NCI-H82 (cell line): ENCODE data around the gene ARHGAP10.

Experiments
- DNase-seq: peaks from one replicate; lab custom pipeline; 2025; lab: John Stamatoyannopoulos, UW

Gene ARHGAP10

DNA sequence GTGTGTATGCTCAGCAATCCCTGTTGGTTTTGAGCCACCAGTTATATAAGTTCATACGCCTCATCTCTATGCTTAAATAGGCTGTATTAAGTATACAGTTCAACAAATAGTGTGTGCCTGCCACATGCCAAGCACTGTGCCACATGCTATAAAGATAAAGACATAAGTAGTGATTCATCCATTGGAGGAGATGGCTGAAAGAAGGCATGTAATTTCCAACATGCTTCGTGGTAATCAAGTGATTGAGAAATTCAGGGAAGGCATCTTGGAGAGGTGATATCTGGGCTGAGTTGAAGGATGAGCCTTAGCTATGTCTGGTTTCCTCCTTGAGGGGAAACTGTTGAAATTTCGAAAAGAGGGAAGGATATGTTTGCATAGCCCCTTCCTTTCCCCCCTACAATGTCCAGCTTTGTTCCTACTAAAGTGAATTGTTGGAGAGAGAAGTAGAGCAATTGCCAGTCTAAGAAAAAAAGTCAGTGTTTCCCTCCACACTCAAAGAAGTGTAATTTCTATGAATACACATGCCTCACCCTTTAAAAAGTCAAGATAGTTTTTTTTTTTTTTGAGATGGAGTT lies 96.5 kb downstream of the ARHGAP10 start:
- DNase-seq: no peak

DNA sequence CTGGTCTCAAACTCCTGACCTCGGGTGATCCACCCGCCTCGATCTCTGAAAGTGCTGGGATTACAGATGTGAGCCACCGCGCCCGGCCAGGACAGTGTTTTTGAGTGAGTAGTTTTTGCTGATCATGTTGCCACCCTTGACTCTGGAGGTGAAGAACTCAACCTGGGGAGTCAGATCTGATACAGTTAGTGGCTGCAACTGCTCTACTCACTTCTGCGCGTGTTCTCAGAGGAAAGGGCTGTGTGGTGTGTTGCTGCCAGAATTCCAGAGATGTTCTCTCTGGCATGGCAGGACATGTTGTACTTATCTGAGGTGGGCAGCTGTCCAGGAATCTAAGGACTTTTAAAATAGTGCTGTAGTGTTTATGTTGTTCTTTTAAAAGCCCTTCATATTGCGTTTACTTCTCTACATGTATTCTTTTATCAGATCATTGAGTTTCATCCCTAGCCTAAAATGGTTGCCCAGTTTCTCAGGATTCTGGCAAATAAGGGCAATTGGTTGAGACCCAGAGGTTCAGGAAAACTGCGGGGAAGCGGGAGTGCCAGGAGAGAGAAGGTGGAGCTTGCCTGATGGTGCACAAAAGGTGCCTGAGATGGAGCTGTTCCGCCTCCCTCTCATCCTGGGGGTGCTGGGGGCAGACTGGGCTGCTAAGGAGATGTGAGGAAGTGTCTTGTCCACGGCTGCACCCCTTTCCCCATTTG lies 97.7 kb downstream of the ARHGAP10 start:
- DNase-seq: no peak

DNA sequence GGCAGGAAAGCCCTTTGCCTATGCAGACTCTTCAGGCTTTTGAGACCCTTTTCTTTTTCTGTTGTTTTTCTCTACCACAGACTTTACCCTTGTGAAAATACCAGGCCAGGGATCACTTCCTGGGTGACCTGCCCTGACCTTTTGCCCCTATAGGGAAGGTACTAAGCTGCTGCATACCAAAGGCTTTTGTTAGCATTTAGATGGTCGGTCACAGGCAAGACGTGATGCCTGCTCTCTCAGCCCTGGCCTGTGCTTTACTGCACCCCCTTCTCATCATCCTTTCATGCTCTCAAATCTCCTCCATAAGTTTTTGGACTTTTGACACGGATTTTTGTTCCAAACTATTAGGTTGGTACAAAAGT lies 98.2 kb downstream of the ARHGAP10 start:
- DNase-seq: no peak

DNA sequence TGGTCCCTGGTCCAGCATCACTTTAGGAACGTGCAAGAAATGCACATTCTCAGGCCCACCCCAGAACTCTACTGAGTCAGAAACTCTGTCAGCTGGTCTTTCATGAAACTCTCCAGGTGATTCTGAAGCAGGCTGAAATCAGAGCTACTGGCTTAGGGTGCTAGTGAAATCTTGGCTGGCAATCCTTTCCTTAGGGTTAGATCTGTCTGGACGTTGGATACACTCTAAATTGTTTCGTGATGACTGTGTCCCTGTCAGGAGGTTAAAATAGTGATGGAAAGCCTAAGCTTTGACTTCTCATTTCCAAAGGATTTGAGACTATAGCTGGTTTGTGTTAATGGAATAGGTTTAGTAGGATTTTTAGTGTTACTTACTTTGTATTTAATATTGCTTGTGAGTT lies 99.1 kb downstream of the ARHGAP10 start:
- DNase-seq: peak; percentile 36

DNA sequence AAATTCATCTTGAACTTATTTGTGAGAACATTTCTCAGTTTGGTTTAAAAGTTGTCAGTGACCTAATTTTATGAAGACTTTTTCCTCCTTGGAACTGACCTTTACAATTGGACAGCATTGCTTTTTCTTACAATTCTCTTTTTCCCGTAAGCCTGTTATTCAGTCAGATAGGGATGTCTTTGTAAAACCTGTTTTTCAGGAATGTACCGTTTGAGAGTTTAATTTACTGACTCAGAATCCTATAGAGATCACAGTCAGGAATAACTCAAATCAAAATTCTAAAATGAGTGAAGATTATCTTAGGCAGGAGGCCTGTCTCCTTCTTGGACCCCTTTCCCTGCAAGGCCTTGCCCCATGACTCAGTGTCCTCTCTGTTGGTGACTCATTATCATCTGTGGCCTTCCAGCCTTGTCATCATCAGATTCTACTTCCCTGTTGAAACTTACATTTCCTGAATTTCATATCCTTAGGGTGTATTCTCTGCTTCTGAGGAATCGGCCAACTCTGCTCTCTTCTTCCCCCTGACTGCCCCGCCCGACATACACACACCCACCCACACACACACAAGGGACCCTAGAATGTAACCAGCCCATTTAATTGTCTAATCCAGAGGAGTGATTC lies 99.8 kb downstream of the ARHGAP10 start:
- DNase-seq: no peak

DNA sequence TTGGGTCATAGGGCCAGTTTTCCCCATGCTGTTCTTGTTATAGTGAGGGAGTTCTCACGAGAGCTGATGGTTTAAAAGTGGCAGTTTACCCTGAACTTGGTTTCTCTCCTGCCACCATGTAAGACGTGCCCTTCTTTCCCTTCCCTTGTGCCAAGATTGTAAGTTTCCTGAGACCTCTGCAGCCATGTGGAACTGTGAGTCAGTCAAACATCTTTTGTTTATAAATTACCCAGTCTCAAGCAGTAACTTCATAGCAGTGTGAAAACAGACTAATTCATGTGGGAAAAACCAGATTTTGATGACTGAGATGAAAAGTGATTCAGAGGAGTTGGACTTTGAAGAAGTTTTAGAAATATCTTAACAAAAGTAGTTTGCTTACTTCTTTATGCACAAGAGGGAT lies 101.4 kb downstream of the ARHGAP10 start:
- no peak for DNase-seq

DNA sequence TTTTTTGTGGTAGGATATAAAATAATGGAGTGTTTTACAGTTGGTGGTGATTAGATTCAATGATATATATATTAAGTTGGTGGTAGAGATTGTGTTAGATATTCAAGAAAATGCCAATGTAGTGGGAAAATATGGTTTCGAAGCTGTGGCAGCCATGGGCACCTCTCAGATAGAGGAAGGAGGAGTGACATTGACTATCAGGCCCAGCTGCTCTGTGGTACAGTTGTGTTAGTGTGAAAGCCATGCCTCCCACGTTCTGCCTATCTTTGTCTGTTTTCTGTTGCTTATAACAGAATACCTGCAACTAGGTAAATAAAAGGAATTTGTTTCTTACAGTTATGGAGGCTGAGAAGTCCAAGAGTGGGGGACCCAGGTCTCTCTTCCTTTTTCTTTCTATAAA lies 101.9 kb downstream of the ARHGAP10 start:
- DNase-seq: no peak

DNA sequence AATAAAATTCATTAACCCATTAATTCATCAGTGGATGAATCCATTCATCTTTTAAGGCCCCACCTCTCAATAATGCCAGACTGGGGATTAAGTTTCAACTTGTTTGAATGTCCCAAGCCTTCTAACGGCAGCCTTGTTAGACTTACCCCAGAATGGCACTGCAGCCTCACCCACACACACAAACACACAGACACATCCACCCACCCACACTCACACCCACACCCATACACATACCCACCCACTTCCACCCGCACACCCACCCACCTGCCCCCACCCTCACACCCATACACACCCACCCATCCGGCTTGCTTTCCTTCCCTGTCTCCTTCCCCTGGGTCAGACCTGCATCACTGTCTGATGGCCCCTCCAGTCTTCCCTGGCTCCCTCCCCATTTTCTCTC lies 102.6 kb downstream of the ARHGAP10 start:
- DNase-seq: no peak

DNA sequence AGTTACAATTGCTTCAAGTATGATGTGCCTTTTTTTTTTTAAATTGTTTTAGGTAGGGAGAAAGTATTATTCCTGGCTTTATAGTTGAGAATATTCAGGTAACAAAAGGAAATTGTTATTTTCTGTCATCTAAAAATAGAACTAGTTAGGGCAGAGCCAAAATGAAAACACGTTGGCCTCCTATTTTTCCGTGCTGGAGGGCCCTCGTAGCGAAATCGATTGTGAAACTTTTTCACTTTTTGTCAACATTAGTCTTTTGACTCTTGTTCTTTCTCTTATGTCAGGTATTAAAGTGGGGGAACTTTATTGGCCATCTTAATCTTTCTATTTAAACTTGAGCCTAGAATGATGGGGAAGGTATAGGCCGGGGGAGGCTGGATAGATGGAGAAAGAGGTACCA lies 104.9 kb downstream of the ARHGAP10 start:
- no peak for DNase-seq

DNA sequence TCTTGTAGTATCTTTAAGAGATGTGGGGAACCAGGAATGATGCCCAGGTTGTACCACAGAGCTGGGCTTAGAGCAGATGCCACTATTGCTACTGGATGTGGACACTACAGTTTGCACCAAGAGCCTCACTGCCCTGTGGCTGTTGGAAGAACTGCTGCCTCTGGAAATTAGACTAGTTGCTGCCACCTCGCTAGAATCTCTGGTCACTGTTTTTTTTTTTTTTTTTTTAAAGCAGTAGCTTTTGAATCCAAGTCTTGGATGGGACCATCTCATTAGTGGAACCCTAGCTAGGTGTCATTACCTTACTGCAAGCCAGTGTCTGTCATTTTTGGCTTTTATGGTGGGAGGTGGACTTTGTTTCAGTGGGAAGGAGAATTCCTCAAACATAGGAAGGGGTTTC lies 105.5 kb downstream of the ARHGAP10 start:
- DNase-seq: peak; percentile 9

DNA sequence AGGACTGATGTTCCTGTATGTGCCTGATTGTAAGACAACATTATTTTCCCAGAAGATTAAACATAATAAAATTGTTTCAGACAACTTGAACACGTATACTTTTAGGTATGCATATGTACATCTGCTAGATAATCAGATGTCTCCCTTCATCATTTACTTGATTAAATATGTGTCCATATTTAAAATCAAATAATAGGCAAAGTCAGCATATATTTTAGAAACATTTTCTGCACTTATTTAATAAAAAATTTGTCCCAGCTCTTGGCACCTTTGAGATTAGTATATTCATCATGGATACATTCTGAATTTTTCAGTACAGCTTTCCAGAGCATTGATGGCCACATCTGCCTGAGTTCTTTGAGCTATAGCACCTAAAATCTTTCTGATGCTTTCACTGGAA lies 106.0 kb downstream of the ARHGAP10 start:
- no peak for DNase-seq

DNA sequence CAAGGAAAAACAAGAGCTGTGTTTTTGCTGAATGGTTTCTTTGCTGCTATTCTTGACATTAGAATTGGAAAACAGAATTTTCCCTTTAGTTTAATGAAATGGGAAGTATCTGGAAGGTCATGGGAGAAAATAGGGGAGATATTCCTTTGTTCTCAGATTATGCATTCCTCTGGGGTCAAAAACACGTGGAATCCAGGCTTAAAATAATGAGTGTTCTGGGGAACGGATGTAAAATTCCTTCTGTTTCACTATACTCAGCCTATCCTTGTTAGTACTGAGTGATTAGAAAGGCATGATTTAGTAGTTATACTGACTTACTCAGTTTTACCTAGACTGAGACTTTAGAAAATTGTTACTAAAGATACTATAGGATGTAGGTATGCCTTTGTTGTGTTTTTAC lies 107.3 kb downstream of the ARHGAP10 start:
- DNase-seq: no peak

DNA sequence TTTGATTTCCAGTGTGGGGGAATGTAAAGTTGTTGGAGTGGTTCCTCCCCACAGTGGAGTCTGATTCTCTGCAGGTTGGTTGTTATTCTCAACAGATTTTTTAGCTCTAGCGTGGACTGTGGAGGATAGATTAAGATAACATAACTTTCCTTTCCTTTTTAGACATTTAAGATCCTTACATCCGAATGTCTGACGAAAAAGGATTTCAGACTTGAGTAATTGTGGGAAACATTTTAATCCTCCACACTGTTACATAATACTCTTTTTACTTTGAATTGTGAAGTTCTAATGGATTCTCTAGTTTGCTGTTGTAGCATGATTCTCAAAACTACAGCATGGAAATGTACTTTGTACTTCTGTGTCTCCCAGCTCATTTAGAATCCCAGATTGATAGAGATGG lies 107.8 kb downstream of the ARHGAP10 start:
- no peak for DNase-seq

DNA sequence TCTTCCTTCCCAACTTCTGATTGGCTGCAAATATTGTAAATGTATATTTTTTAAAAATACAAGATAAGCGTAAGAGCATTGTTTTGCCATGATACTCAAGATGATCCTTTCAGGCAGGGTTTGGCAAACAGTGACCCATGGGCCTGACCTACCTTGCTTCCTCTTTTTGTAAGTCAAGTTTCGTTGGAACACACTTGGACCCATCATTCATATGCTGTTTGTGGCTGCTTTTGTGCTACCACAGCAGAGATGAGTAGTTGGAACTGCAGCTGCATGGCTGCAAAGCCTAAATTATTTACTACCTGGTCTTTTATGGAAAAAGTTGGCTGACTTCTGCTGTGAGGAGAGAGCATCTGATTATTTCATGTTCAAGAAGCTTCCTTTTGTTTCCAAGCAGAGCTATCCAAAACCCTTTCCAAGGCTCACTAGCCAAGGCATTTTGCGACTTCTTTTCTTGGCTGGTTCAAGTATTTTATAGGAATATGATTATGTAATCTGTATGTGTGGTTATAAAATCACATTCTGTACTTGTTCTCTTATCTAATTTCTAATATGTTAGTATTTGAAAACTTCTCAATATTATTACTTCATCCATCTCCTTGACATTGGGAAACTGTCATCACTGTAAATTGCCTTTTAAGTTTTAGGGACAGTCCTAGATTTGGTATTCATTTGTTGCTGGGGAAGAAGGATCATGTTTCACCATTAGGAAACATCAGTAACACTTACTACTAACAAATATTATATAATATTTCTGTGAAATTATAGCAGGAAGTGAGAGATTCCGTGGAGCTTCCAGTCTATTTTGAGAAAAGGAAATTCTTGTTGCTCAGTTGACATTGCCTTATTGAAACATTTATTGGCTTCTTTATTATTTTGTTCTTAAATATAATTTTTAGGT lies 109.2 kb downstream of the ARHGAP10 start:
- DNase-seq: no peak

DNA sequence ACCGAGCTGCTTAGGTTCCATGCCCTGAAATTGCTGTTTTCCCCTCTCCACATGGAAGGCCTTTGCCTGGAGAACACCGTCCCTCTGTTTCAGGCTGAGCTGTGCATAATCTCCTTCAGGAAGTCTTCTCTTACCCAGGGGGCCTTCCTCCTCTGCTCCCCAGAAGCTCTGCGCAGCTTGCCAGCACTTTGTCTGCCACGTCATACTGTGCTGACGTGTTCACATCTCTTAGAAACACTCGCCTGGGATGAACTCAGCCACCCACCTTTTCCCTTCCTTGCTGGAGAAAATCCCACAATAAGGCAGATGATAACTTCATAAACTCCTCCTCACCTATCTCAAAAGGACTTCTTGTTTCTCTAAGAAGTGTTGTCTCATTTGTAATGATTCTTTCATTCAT lies 110.7 kb downstream of the ARHGAP10 start:
- DNase-seq: no peak

DNA sequence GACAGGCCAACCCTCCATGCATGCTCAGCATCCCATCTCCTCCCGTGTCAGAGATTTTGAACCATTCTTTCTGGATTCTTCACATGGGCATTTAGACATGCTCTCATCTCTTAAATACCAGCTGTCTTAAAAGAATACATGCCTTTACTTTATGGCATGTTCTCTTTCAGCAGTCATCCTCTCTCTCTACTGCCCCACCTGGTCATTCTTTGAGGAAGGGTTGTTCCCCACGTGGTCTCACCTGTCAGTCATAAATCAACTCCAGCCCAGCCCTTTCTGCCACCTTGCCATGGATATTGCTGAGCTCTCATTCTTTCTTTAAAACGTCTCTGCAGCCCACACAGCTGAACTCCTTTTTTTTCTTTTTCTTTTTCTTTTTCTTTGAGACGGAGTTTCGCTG lies 111.3 kb downstream of the ARHGAP10 start:
- peak; percentile 64 for DNase-seq

DNA sequence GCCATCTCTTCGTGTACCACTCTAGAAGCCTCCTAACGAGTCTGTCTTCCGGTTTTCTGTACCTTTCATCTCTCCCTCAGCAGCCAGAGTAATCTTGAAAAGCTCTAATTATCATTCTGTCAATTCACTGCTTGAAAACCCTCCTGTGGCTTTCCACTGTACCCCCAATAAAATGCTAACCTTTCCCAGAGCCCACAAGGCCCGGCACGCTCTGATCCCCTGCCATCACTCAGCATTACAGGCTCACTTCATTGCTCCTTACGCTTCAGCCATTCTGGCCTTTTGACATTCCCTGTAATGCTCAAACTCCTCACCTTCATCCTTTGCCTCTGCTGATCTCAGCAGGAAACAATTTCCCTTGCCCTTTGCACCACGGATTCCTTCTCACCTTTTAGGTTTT lies 112.9 kb downstream of the ARHGAP10 start:
- DNase-seq: no peak

DNA sequence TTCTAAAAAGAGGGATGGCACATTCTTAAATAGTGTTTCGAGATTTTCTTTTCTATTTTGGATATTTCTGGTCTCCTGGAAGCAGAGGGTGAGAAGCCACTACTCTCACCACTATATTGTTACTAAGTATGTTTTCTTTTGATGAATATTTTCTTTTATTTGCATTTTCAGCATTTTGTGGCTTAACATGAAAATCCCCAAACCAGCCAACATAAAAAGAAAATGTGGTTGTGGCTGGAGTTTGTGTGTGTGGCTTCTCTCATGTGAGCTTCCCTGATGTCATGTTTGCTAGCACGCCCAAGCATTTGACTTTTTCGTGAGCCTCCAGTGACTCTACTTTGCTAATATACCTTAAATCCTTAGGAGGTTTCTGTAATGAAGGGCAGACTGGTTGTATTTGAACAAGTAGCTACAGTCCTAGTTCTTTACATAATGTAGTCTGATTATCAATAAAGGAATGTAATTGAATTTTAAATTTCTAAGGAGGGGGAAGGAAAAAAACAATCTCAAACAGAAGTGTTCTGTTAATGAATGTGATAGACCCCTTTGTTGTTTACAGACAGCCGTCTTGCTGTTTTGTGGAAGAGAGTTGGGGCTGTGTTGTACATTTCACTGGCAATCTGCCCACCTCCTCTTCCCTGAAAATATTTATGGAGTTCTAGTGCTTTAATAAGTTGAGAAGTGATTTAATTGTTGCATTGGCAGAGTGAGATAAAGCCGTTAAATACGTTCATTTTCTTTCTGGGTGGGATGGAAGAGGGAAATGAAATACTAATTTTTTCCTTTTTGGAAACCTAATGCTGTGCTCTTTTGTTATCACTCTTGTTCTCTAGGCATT lies 114.6 kb downstream of the ARHGAP10 start:
- peak; percentile 14 for DNase-seq

DNA sequence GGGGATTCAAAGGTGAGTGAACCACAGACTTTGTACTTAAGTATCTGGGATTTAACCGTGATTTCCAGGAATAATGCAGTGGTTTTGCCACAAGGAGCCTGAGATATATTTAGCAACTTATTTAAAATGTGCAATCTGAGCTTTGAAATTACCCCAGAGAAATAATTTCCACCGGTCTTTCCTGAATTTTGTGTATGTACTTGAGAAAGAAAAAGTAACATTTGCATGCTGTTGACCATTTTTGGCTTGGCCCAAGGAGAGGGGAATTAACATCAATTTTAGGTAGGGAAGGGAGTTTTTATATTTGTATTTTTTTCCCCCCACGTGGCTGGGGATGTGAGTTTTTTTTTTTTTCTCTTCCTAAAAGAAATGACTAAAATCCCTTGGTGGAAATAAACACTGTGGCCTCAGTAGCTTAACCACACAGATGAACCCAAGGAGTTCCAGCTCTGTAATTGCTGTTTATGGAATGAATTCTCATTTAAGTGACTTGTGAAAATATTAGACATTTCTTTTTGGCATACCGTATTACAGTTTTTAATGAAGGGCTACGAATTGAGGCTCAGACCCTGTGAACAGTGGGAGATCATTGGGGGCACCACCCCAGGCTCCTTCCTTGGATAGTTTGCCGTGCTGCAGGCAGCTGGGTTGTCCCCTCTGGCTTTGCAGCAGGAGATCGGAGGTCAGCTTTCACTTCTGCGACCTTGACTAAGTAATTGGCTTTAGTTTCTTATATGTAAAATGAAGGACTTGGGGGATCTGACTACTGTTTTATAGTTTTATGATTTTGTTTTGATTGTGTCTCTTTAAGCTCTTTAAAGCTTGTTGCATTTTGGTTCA lies 116.1 kb downstream of the ARHGAP10 start:
- no peak for DNase-seq

DNA sequence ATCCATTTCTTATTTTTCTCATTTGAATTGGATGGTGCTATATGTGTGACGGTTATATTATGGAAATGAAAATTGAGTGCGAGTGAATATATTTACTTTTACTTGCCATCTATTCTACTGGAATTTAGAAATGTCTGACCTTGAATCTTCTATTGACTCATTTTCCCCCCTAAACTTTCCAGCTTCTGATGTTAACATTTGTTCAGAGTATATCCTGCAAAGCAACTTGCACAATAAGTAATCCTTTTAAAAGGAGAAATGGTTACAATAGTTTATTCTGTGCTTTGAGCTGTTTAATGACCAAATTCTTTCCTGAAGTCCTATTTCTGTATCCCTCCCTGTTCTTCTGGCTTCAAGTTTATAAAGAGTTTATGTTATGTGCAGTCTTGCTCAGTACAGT lies 116.7 kb downstream of the ARHGAP10 start:
- no peak for DNase-seq

DNA sequence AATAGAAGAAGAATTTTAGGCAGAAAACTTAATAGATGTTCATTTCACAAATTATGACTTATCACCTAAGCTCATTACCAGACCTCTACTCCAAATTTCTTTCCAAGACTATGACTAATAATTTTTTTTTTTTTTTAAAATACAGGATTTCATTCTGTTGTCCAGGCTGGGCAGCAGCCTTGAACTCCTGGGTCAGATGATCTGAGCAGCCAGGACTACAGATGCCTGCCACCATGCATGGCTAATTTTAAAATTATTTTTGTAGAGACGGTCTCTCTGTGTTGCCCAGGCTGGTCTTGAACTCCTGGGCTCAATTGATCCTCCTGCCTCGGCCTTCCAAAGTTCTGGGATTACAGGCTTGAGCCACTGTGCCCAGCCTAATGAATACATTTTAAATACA lies 119.2 kb downstream of the ARHGAP10 start:
- DNase-seq: no peak
